Activated CD8-positive, alpha-beta T cell treated with anti-CD3 and anti-CD28 coated beads for 36 hours (primary cell): ENCODE results near the gene CASTOR1. TPM values are rescaled to one million over a fixed set of nuclear protein-coding genes. Genes with fewer than 3 reads are reported as not detected.

ENCODE experiments used
- ATAC-seq: fragments of 200-7000 bp; cut with Tn5 transposase; one replicate; pipeline ENCODE4 v1.10.0; 2021; ENCODE audit warnings: mild to moderate bottlenecking, moderate library complexity
- CTCF ChIA-PET: fragments of 350-600 bp; sonication (Branson Sonifier 250); formaldehyde crosslinking; loops from one replicate; lab custom pipeline; 2021; ENCODE audit warnings: antibody characterized with exemption; lab: Charles Lee
- POLR2A ChIA-PET: fragments of 350-600 bp; sonication (Branson Sonifier 250); formaldehyde crosslinking; loops from one replicate; lab custom pipeline; 2021; ENCODE audit warnings: antibody characterized with exemption; lab: Charles Lee
- DNase-seq: peaks from one replicate; pipeline ENCODE4 v3.0.0-alpha.2; 2020
- H3K27ac Mint-ChIP-seq: one replicate; pipeline ENCODE4 v1.8.0; 2021; ENCODE audit warnings: mild to moderate bottlenecking, mixed read lengths
- H3K27me3 Mint-ChIP-seq: one replicate; pipeline ENCODE4 v1.8.0; 2021; ENCODE audit warnings: mixed read lengths
- H3K36me3 Mint-ChIP-seq: one replicate; pipeline ENCODE4 v1.8.0; 2021; ENCODE audit warnings: low read depth, mixed read lengths
- H3K4me1 Mint-ChIP-seq: one replicate; pipeline ENCODE4 v1.8.0; 2021; ENCODE audit warnings: low read depth, mixed read lengths
- H3K4me3 Mint-ChIP-seq: one replicate; pipeline ENCODE4 v1.8.0; 2021; ENCODE audit warnings: mild to moderate bottlenecking, moderate library complexity, mixed read lengths
- H3K9me3 Mint-ChIP-seq: one replicate; pipeline ENCODE4 v1.8.0; 2021; ENCODE audit warnings: mixed read lengths
- CTCF ChIP-seq: fragments of 200-600 bp; IDR thresholded peaks from one replicate; pipeline ENCODE4 v1.8.0; 2022; ENCODE audit warnings: antibody characterized with exemption, mild to moderate bottlenecking
- intact Hi-C: fragments of 100-400 bp; cut with micrococcal nuclease; formaldehyde crosslinking; loops from one replicate; pipeline ENCODE4 v1.10.0; 2022
- total RNA-seq, 2 experiments: library from RNA; stranded (reverse); gene quantifications; one replicate each; pipeline ENCODE4 v1.2.3, GENCODE V29; 2021

CASTOR1 gene
- total RNA-seq, 2 experiments from 2014 or later = 4.2 to 5.1 TPM

GRCh38 chr22:30288419-30289140, 725 bp downstream of the CASTOR1 start:
- Mint-ChIP-seq H3K36me3 (no peaks in the 10 kb centered on the region), H3K4me3 (peak overlapping the region; percentile 76), H3K27me3 (no peaks in the 10 kb centered on the region), H3K4me1 (peaks cover 22% of the 10 kb centered on the region), H3K9me3 (no peaks in the 10 kb centered on the region), H3K27ac (no peak overlapping the region)
- CTCF ChIA-PET = interaction anchor here (0.6 to 19.3 kb wide), 53 partner anchors 10 to 450 kb away, joined by 3 to 472 read pairs (median 7); partner anchors contain the start of genes ASCC2, CCDC157, LIF and MTFP1
- ATAC-seq = no peak
- DNase-seq = no peak
- TF ChIP-seq CTCF = no peak
- POLR2A ChIA-PET = interaction anchor here (0.6 to 3.8 kb wide), 33 partner anchors 9 to 797 kb away, joined by 3 to 19 read pairs (median 4); partner anchors contain the start of genes CCDC157, MTFP1, RNF215 and SEC14L2
- intact Hi-C loops = loop anchor here (2.0 to 10.0 kb wide), 2 partner anchors 100 to 184 kb away; no protein-coding TSS in a partner anchor

GRCh38 chr22:30287648-30288418, 1.5 kb downstream of the CASTOR1 start:
- Mint-ChIP-seq H3K36me3 (no peaks in the 10 kb centered on the region), H3K4me3 (peak overlapping the region; percentile 76), H3K27me3 (no peaks in the 10 kb centered on the region), H3K9me3 (no peaks in the 10 kb centered on the region), H3K27ac (no peak overlapping the region), H3K4me1 (peaks cover 28% of the 10 kb centered on the region)
- DNase-seq (peak; percentile 96), ATAC-seq (peak; percentile 34)
- CTCF ChIA-PET = interaction anchor here (0.6 to 19.3 kb wide), 54 partner anchors 9 to 210 kb away, joined by 3 to 472 read pairs (median 7); partner anchors contain the start of genes CCDC157, LIF, MTFP1 and RNF215
- intact Hi-C loops = loop anchor here (1.0 to 10.0 kb wide), 3 partner anchors 29 to 183 kb away; no protein-coding TSS in a partner anchor
- peak; percentile 85 for TF ChIP-seq CTCF
- POLR2A ChIA-PET = interaction anchor here (0.7 to 3.8 kb wide), 24 partner anchors 10 to 147 kb away, joined by 3 to 19 read pairs (median 4); partner anchors contain the start of genes CCDC157, MTFP1, RNF215 and SEC14L2

- intact Hi-C loops = loop anchor here (1.0 to 10.0 kb wide), 2 partner anchors 28 to 182 kb away; no protein-coding TSS in a partner anchor
- ChIA-PET CTCF (interaction anchor here (0.7 to 19.3 kb wide), 51 partner anchors 8 to 211 kb away, joined by 3 to 472 read pairs (median 8); partner anchors contain the start of genes CCDC157, LIF, MTFP1 and OSM), POLR2A (interaction anchor here (0.7 to 3.8 kb wide), 15 partner anchors 11 to 148 kb away, joined by 3 to 19 read pairs (median 4); partner anchors contain the start of genes CCDC157, MTFP1, RNF215 and SEC14L2)
- TF ChIP-seq CTCF = peak; percentile 98
- Mint-ChIP-seq H3K4me3 (no peak overlapping the region), H3K27me3 (no peaks in the 10 kb centered on the region), H3K27ac (no peak overlapping the region), H3K9me3 (no peaks in the 10 kb centered on the region), H3K4me1 (peaks cover 33% of the 10 kb centered on the region), H3K36me3 (no peaks in the 10 kb centered on the region)
- peak; percentile 92 for DNase-seq
- ATAC-seq = peak; percentile 38
Observed at GRCh38 chr22:30286813-30287647, 2.3 kb downstream of the CASTOR1 start.

GRCh38 chr22:30286331-30286730, 3.0 kb downstream of the CASTOR1 start:
- no peaks in the 10 kb centered on the region for H3K27me3 Mint-ChIP-seq
- CTCF ChIA-PET = interaction anchor here (0.7 to 19.3 kb wide), 10 partner anchors 17 to 198 kb away, joined by 3 to 472 read pairs (median 20); partner anchors contain the start of genes OSM, RNF215 and SEC14L2
- POLR2A ChIA-PET = interaction anchor here (0.7 to 3.8 kb wide), 6 partner anchors 10 to 117 kb away, joined by 4 to 19 read pairs (median 4); partner anchors contain the start of genes RNF215 and SEC14L2
- H3K36me3 Mint-ChIP-seq = no peaks in the 10 kb centered on the region
- DNase-seq (no peak), ATAC-seq (no peak)
- no peak overlapping the region for H3K4me3 Mint-ChIP-seq
- TF ChIP-seq CTCF = no peak
- intact Hi-C loops = loop anchor here (10.0 kb wide), 1 partner anchor 182 kb away; no protein-coding TSS in a partner anchor
- no peak overlapping the region for H3K27ac Mint-ChIP-seq
- peaks cover 33% of the 10 kb centered on the region for H3K4me1 Mint-ChIP-seq
- no peaks in the 10 kb centered on the region for H3K9me3 Mint-ChIP-seq
